ENCODE results near the gene CCNL2.
"Not testable (repeated sequence)": the region's sequence is repeated elsewhere in the genome, so short reads cannot be mapped to it uniquely, and the experiment has no call there.

Gene CCNL2

DNA sequence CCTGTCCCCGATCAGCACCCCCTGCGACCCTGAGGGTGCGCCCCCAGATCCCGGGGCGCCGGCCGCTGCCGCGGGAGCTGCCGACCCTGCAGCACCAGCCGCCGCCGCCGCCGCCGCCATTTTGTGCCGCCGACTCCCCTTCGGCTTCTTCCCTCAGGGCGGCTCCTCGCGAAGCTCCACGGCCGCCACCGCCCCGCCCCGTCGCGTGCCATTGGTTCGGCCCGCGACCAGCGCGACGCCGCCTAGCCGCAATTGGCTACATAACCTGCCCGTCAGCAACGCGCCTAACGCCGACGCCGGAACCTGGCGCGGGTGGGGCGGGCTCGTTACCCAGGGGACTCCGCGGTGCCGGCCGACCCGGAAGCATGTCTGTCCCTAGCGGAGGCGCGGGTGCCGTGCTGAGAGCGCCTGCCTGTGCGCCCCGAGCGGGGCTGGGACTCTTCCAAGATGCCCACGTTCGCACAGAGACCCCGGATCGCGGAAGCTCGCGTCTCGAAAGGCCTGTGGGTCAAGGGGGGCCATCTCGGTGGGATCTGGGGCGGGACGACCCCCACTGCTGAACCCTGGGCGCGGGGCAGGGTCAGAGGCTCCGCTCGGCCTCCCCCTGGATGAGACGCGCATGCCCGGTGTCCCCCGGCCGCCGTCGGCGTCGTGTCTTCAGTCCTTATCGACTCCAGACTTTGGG is at the start of gene CCNL2:
Gene CCNL2, minus strand, starts transcription at position 149 of the 685 bp plus-strand sequence. Its CDS starts 29 bp downstream, at position 120.
- DNase-seq (ENCODE audit: low spot score): peak; percentile 97

GRCh38 chr1:1446631-1447030 is 47.5 kb upstream of the CCNL2 start:
- DNase-seq (ENCODE audit: low spot score): not testable (repeated sequence)

DNA sequence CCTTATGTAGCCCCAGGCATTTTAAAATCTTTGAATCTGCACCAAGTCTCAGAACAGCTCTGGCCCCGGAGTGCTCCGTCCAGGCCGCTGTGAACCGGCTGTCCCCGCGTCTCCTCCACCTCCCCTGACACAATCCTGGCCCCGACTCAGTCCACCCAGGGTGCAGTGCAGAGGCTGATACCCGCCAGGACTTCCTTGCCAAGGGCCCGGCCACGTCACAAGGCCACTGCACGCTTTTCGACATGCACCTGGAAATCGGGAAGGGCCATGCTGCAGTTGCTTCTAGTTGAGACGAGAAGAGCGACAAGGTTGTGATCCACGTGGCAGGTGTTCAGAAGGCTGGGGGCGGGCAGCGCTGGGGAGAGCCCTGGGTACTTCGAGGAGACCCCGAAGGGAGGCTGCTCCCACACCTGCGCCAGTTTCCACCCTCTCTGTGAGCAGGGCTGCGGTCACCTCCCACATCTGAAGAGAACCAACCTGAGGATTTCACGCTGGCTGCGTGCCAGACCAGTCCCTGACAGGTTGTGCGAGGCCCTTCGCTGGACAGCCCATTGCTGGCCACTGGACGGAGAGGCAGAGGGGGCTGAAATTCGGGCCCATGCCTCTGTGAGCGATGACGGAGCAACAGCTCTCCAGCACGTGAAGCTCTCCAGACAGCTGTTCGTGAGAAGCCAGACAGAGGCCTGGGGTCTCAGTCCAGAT is 43.1 kb upstream of the CCNL2 start:
- DNase-seq (ENCODE audit: low spot score): no peak

GRCh38 chr1:1441002-1441888 is 42.1 kb upstream of the CCNL2 start:
- no peak for DNase-seq (ENCODE audit: low spot score)

DNA sequence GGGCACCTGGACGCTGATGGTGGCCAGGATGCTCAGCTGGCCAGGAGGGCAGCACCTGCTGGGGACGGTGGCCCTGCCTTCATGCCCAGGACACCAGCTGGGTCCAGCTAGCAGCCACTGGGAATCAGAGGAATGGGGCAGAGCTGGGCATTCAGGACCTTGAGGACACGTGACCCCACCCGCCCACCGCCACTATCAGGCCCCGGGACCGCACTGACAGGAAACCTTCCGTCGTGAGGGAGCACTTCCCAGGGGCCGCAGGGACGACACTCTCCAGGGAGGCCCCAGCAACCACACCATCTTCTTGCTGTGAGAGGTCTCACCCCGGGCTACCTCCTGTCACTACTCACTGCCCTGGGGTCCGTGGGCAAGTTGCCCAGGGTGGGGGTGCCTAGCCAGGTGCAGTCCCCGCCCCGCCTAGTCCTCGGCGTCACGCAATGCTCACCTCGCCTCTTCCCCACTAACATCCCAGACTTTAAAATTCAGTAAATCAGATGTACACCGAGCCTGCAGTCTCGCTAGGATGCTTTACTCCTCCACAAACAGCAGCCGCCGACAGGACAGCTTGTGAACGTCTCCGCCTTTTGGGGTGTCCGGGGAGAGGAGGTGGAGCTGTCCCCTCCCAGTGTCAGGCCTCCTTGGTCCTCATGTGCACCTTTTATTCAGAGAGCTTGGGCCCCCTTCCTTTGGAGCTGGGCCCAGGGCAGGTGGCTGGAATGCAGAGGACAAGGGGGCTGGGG is 41.3 kb upstream of the CCNL2 start:
- no peak for DNase-seq (ENCODE audit: low spot score)

- DNase-seq (ENCODE audit: low spot score): no peak
Measured at GRCh38 chr1:1439546-1440261, 40.6 kb upstream of the CCNL2 start.

- no peak for DNase-seq (ENCODE audit: low spot score)
Measured at GRCh38 chr1:1438531-1439381, 39.6 kb upstream of the CCNL2 start.

GRCh38 chr1:1437904-1438376 is 38.8 kb upstream of the CCNL2 start:
- no peak for DNase-seq (ENCODE audit: low spot score)

DNA sequence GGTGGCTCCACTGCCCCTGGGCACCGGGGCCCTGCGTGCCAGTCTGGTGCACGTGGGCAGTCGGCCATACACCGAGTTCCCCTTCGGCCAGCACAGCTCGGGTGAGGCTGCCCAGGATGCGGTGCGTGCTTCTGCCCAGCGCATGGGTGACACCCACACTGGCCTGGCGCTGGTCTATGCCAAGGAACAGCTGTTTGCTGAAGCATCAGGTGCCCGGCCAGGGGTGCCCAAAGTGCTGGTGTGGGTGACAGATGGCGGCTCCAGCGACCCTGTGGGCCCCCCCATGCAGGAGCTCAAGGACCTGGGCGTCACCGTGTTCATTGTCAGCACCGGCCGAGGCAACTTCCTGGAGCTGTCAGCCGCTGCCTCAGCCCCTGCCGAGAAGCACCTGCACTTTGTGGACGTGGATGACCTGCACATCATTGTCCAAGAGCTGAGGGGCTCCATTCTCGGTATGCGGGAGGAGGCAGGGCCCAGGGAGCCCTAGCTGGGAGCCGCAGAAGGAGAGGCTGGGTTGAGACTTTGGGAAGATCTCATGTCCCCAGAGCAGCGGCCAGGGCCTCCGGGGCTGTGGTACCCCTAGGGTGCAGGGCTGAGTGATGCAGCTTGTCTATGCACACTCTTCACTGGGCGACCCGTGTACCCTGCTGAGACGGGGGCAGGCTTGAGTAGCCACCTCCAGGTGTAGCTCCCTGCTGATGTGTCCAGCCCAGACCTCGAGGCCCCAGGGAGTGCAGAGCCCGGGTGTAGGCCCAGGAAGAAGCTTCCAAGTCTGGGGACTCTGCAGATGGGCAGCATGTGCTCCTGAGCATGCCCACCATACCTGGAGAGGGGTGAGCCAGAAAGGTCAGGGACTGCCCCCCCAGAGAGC is 38.1 kb upstream of the CCNL2 start:
- no peak for DNase-seq (ENCODE audit: low spot score)

GRCh38 chr1:1436630-1437032 is 37.5 kb upstream of the CCNL2 start:
- no peak for DNase-seq (ENCODE audit: low spot score)

- no peak for DNase-seq (ENCODE audit: low spot score)
Measured at GRCh38 chr1:1435911-1436629, 36.9 kb upstream of the CCNL2 start.

GRCh38 chr1:1435106-1435903 is 36.2 kb upstream of the CCNL2 start, which contains the start of gene VWA1:
VWA1 (plus strand) TSS chr1:1435690; CDS start chr1:1435749, 59 bp downstream.
- peak; percentile 34 for DNase-seq (ENCODE audit: low spot score)

DNA sequence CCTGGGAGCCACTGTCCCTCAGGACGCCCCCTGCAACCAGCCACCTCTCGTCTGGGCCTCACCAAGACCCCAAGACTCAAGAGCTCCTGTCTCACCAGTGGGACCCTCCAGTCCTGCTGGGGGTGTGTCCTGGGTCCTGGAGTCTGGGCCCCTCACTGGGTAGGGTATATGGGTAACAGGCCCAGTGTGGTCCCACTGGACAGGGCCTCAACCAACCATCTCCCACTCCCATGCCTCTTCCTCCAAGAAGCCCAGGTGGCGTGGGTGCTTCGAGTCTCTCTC is 35.6 kb upstream of the CCNL2 start:
- no peak for DNase-seq (ENCODE audit: low spot score)

- no peak for DNase-seq (ENCODE audit: low spot score)
Measured at GRCh38 chr1:1434131-1434823, 35.1 kb upstream of the CCNL2 start.

DNA sequence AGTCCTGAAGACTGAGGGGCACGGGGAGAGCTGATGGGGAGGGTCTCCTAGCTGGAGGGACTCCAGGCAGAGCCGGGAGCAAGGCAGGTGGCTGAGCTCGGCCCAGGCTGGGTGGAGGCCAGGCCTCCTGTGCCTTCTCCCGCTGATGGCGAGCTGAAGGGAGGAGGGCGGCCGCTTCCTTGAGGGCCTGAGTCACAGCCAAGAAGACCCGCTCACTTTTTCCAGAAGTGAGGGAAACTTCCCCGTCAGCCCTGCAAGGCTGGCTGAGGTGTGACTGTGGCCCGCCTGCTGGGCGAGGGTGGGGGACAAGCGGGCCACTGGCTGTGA is 34.6 kb upstream of the CCNL2 start:
- DNase-seq (ENCODE audit: low spot score): no peak

- DNase-seq (ENCODE audit: low spot score): peak; percentile 8
Measured at GRCh38 chr1:1432951-1433803, 34.0 kb upstream of the CCNL2 start.

All from LoVo (cell line).